ENCODE measurements around the gene PI3. TPM values are rescaled to one million over a fixed set of nuclear protein-coding genes. Genes with fewer than 3 reads are reported as not detected.

The PI3 gene
- total and polyA plus RNA-seq, 9 donors = 0.30 to 0.92 TPM; not detected in 7

DNA sequence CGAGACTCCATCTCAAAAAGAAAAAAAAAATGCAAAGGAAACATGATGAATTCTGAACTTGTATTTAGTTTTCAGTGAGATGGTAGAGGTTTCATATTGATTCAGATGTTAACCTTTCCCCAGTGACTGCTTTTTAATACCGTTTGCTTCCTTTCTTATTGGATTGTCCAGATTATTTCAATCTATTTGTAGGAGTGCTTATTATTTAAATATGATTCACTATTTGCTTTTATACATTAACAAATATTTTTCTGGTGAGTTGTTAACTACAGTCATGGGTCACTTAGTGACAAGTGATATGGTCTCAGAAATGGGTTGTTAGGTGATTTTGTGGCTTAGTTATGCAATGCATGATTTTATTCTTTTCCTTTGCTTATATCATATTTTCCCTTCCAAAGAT, 8.4 kb downstream of the PI3 start:
- H3K4me3 ChIP-seq = no peak overlapping the region
- no peaks in the 10 kb centered on the region for H3K27me3 ChIP-seq
- H3K27ac ChIP-seq = no peak overlapping the region
- DNase-seq = no peak
- WGBS, 3 donors = 75 to 83% (median 81%) methylated on average over 2 of the region's 2 CpGs
- H3K4me1 ChIP-seq (ENCODE audit: insufficient read depth) = no peaks in the 10 kb centered on the region
- no peaks in the 10 kb centered on the region for H3K9me3 ChIP-seq
- intact Hi-C loops (cut with DNase I) = no loop called here
- no peaks in the 10 kb centered on the region for H3K36me3 ChIP-seq
- TF ChIP-seq, protein P1, sequence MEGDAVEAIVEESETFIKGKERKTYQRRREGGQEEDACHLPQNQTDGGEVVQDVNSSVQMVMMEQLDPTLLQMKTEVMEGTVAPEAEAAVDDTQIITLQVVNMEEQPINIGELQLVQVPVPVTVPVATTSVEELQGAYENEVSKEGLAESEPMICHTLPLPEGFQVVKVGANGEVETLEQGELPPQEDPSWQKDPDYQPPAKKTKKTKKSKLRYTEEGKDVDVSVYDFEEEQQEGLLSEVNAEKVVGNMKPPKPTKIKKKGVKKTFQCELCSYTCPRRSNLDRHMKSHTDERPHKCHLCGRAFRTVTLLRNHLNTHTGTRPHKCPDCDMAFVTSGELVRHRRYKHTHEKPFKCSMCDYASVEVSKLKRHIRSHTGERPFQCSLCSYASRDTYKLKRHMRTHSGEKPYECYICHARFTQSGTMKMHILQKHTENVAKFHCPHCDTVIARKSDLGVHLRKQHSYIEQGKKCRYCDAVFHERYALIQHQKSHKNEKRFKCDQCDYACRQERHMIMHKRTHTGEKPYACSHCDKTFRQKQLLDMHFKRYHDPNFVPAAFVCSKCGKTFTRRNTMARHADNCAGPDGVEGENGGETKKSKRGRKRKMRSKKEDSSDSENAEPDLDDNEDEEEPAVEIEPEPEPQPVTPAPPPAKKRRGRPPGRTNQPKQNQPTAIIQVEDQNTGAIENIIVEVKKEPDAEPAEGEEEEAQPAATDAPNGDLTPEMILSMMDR (IDR thresholded peaks at IDR 0.05) = no peak
- TF ChIP-seq POLR2A (IDR thresholded peaks at IDR 0.05) (no peak), EP300 (IDR thresholded peaks at IDR 0.05) (no peak)

DNA sequence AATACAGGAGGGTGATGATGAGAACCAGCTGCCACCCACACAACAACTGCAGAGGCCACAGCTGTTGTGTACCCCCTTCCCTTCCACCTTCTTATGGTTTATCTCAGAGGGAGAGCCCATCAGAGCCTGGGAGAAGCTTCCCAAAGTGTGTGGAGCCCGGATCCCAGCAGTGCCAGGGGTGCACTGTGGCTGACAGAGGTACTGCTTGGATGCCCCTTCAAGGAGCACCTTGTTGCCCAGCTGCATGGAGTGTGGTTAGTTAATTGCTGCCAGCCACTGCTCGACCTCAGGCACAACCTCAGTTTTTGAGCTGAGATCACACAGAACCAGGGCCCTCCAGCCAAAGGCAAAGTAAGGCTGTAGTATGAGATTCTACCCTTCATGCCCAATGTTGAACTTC, 13.0 kb downstream of the PI3 start:
- intact Hi-C loops (cut with DNase I) = no loop called here

DNA sequence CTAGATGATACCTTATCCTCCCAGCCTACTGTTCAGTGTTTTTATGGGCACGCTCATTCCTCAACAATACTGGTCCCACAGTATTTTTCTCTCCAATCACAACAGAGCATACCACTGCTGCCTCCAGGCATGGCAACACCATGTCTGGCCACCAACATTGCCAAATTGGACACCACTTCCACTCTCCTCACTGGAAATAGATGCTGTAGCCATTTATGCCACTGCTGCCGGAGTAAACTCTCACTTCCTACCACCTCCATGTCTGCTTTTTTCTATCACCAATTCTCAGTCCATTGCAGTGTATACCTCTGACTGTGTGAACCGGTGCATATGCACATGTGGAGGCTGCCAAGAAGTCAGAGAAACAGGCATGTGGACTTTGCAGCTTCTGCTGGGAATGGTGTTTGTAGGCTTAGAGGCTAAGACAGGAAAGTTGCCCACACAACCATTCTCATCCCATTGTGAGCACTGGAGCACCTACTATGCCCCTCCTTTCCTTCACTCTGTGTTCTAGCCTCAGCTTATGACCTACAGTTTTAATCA, 14.4 kb downstream of the PI3 start:
- no peaks in the 10 kb centered on the region for H3K27me3 ChIP-seq
- no peaks in the 10 kb centered on the region for H3K4me1 ChIP-seq (ENCODE audit: insufficient read depth)
- no peak for DNase-seq
- WGBS, 3 donors = 82 to 86% (median 83%) methylated on average over 3 of the region's 3 CpGs
- H3K9me3 ChIP-seq = no peaks in the 10 kb centered on the region
- TF ChIP-seq EP300 (IDR thresholded peaks at IDR 0.05) = no peak
- no peak for TF ChIP-seq POLR2A (IDR thresholded peaks at IDR 0.05)
- TF ChIP-seq, protein P1 (IDR thresholded peaks at IDR 0.05) = no peak
- no peaks in the 10 kb centered on the region for H3K36me3 ChIP-seq
- H3K4me3 ChIP-seq = no peak overlapping the region
- intact Hi-C loops (cut with DNase I) = no loop called here
- H3K27ac ChIP-seq = no peak overlapping the region

More for the DNA sequence above, 13.0 kb downstream of the PI3 start:
- Histone ChIP-seq H3K27ac (no peak overlapping the region), H3K36me3 (no peaks in the 10 kb centered on the region), H3K27me3 (no peaks in the 10 kb centered on the region), H3K4me1 (ENCODE audit: insufficient read depth) (no peaks in the 10 kb centered on the region), H3K4me3 (no peak overlapping the region), H3K9me3 (no peaks in the 10 kb centered on the region)
- TF ChIP-seq EP300 (IDR thresholded peaks at IDR 0.05) (no peak), POLR2A (IDR thresholded peaks at IDR 0.05) (no peak)
- TF ChIP-seq, protein P1 (IDR thresholded peaks at IDR 0.05) = no peak
- DNase-seq = no peak
- 41 to 67% (median 53%) methylated on average over 1 to 2 of the region's 2 CpGs for WGBS, 3 donors

DNA sequence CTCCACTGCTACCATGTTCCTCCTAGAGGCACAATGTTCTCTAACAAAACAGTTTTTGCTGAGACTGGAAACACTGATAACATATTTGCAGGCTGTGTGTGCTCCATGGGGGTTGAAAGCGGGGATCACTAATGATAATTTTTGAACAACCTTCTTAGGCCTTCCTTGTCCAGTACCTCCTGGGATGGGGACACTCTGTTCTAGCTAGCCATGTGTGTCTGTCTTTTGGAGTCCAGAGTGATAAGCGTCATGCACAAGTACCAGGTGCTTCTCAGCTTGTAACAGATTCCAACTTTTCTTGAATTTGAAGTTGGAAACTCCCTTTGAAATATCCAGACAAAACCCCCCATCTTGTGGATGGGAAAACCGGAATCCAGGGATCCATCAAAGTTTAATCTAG, 15.2 kb downstream of the PI3 start:
- DNase-seq = no peak
- Histone ChIP-seq H3K27me3 (no peaks in the 10 kb centered on the region), H3K36me3 (no peaks in the 10 kb centered on the region), H3K4me1 (ENCODE audit: insufficient read depth) (no peaks in the 10 kb centered on the region), H3K27ac (no peak overlapping the region), H3K4me3 (no peak overlapping the region), H3K9me3 (no peaks in the 10 kb centered on the region)
- 71 to 83% (median 75%) methylated on average over 3 of the region's 3 CpGs for WGBS, 3 donors
- TF ChIP-seq EP300 (IDR thresholded peaks at IDR 0.05) = no peak
- TF ChIP-seq, protein P1 (IDR thresholded peaks at IDR 0.05) = no peak
- TF ChIP-seq POLR2A (IDR thresholded peaks at IDR 0.05) = no peak
- intact Hi-C loops (cut with DNase I) = no loop called here
